HepG2 (cell line): Measurements from ENCODE around the gene VPS18. TPM values are rescaled to one million over a fixed set of nuclear protein-coding genes. Genes with fewer than 3 reads are reported as not detected.
A peak's percentile ranks its signal among the peaks of the same experiment; 100 is the strongest.

Experiments used
- CEBPG ChIP-seq: IDR thresholded peaks from 2 replicates; pipeline ENCODE4 v1.6.1; 2016
- GABPB1 ChIP-seq: IDR thresholded peaks from 2 replicates; pipeline ENCODE4 v1.6.1; 2016; ENCODE audit warnings: mild to moderate bottlenecking, missing genetic modification reagents, moderate library complexity, missing compliant biosample characterization
- HNF1B ChIP-seq: sonication (generic); formaldehyde crosslinking; IDR thresholded peaks from 2 replicates; pipeline ENCODE4 v1.5.1; 2020; ENCODE audit warnings: mild to moderate bottlenecking, moderate library complexity, missing genetic modification reagents
- HOXD1 ChIP-seq: sonication (generic); formaldehyde crosslinking; IDR thresholded peaks from 2 replicates; pipeline ENCODE4 v1.5.0; 2020; ENCODE audit warnings: missing genetic modification reagents
- MAZ ChIP-seq, 2 experiments: sonication (generic) in 1 of 2; formaldehyde crosslinking in 1 of 2; IDR thresholded peaks; 2 replicates each; pipeline versions ENCODE4 v1.5.0 to v1.6.1; 2012 to 2020; ENCODE audit warnings: low read depth in 2 of 2, mild to moderate bottlenecking in 2 of 2, borderline replicate concordance in 1 of 2, improper control_type of control experiment in 1 of 2, low read length in 1 of 2, missing genetic modification reagents in 1 of 2, moderate library complexity in 1 of 2
- MXD4 ChIP-seq: IDR thresholded peaks from 2 replicates; pipeline ENCODE4 v1.6.1; 2016; ENCODE audit warnings: mild to moderate bottlenecking, missing biosample characterization, missing genetic modification reagents
- MYPOP ChIP-seq: sonication (generic); formaldehyde crosslinking; IDR thresholded peaks from 2 replicates; pipeline ENCODE4 v1.8.1; 2023; ENCODE audit warnings: mild to moderate bottlenecking, moderate library complexity, missing genetic modification reagents
- NR3C1 ChIP-seq: sonication (generic); formaldehyde crosslinking; IDR thresholded peaks from 2 replicates; pipeline ENCODE4 v1.4.0; 2020; ENCODE audit warnings: missing genetic modification reagents
- STAG1 ChIP-seq: sonication (generic); formaldehyde crosslinking; IDR thresholded peaks from 2 replicates; pipeline ENCODE4 v1.4.0; 2020; ENCODE audit warnings: missing genetic modification reagents
- TCF7L2 ChIP-seq: IDR thresholded peaks from 2 replicates; pipeline ENCODE4 v1.6.1; 2011; ENCODE audit warnings: mild to moderate bottlenecking, low read depth, low read length, moderate library complexity
- TFAP4 ChIP-seq: sonication (generic); IDR thresholded peaks from 2 replicates; pipeline ENCODE4 v1.6.1; 2016; ENCODE audit warnings: low read depth, borderline replicate concordance
- THRA ChIP-seq: sonication (generic); formaldehyde crosslinking; IDR thresholded peaks from 2 replicates; pipeline ENCODE4 v1.4.0; 2020; ENCODE audit warnings: missing genetic modification reagents, borderline replicate concordance
- ZBTB25 ChIP-seq: IDR thresholded peaks from 2 replicates; pipeline ENCODE4 v1.6.1; 2018; ENCODE audit warnings: missing genetic modification reagents
- ZBTB34 ChIP-seq: sonication (generic); formaldehyde crosslinking; IDR thresholded peaks from 2 replicates; pipeline ENCODE4 v1.8.0; 2022; ENCODE audit warnings: mild to moderate bottlenecking, missing genetic modification reagents
- ZEB1 ChIP-seq: IDR thresholded peaks from 2 replicates; pipeline ENCODE4 v1.6.1; 2012; ENCODE audit warnings: mild to moderate bottlenecking, low read depth, inconsistent platforms; ENCODE audit not compliant: insufficient replicate concordance
- ZFP36L2 ChIP-seq: sonication (generic); formaldehyde crosslinking; IDR thresholded peaks from 2 replicates; pipeline ENCODE4 v1.4.0; 2020; ENCODE audit warnings: missing genetic modification reagents
- ZMAT3 ChIP-seq: sonication (generic); formaldehyde crosslinking; conservative IDR thresholded peaks from 2 replicates; pipeline ENCODE4 v1.7.0; 2021; ENCODE audit warnings: missing genetic modification reagents
- ZMYM4 ChIP-seq: sonication (generic); formaldehyde crosslinking; IDR thresholded peaks from 2 replicates; pipeline ENCODE4 v1.8.1; 2023; ENCODE audit warnings: mild to moderate bottlenecking, missing genetic modification reagents
- ZNF225 ChIP-seq: sonication (generic); formaldehyde crosslinking; IDR thresholded peaks from 2 replicates; pipeline ENCODE4 v1.4.0; 2020; ENCODE audit warnings: mild to moderate bottlenecking, missing genetic modification reagents
- ZNF550 ChIP-seq: sonication (generic); formaldehyde crosslinking; IDR thresholded peaks from 2 replicates; pipeline ENCODE4 v1.4.0; 2020; ENCODE audit warnings: mild to moderate bottlenecking, missing genetic modification reagents, borderline replicate concordance
- ZNF841 ChIP-seq: sonication (generic); formaldehyde crosslinking; IDR thresholded peaks from 2 replicates; pipeline ENCODE4 v1.8.1; 2023; ENCODE audit warnings: missing genetic modification reagents, borderline replicate concordance
- ZSCAN25 ChIP-seq: sonication (generic); formaldehyde crosslinking; IDR thresholded peaks from 2 replicates; pipeline ENCODE4 v1.8.0; 2022; ENCODE audit warnings: mild to moderate bottlenecking, missing genetic modification reagents
- polyA plus RNA-seq, 8 experiments: library from polyadenylated mRNA; depleted of rRNA in 3 of 8; stranded (reverse) in 7 of 8; unstranded in 1 of 8; fragments of >200 nt; fragmentation: Illumina TruSeq in 4 of 8; extraction: Trizol in 4 of 8; gene quantifications; 2 replicates each; pipeline versions ENCODE4 v1.2.1 to v1.2.3, GENCODE V29; 2011 to 2016; ENCODE audit warnings: low read depth in 4 of 8, missing spikeins in 1 of 8, mixed read lengths in 1 of 8; ENCODE audit not compliant: insufficient read depth in 1 of 8
- total RNA-seq, 5 experiments: library from RNA; depleted of rRNA; stranded (reverse); fragments of >200 nt; fragmentation: Illumina TruSeq; extraction: Trizol; gene quantifications; 2 replicates each; pipeline ENCODE4 v1.2.3, GENCODE V29; 2016; ENCODE audit warnings: low read depth in 1 of 5

Gene VPS18
- total and polyA plus RNA-seq, 2 of the 13 experiments (the other 11 are each of a cell fraction or from before 2014, with no cell fraction given): 5.8 to 17.0 TPM

GRCh38 chr15:40859206-40859851 is 34.9 kb upstream of the VPS18 start (continued):
- TF ChIP-seq TFAP4: peak; percentile 54; the same call in 1 of the 2 replicates
- TF ChIP-seq ZNF225 (CRISPR knock-in tag): no peak
- no peak; the same call in 1 of the 2 replicates for TF ChIP-seq THRA (CRISPR knock-in tag)
- peak; percentile 8; the same call in 1 of the 2 replicates for TF ChIP-seq CEBPG
- no peak for TF ChIP-seq ZBTB34 (CRISPR knock-in tag)
- peak; percentile 23; the same call in 1 of the 2 replicates for TF ChIP-seq GABPB1 (CRISPR knock-in tag)
- no peak for TF ChIP-seq MYPOP (CRISPR knock-in tag)
- TF ChIP-seq ZNF550 (CRISPR knock-in tag): no peak
- no peak for TF ChIP-seq NR3C1
- TF ChIP-seq STAG1 (CRISPR knock-in tag): peak; percentile 60
- TF ChIP-seq MAZ (IDR thresholded peaks at IDR 0.05; ENCODE audit: borderline replicate concordance, low read depth, low read length): no peak
- TF ChIP-seq MAZ (CRISPR knock-in tag; IDR thresholded peaks at IDR 0.05; ENCODE audit: low read depth): no peak; the same call in 1 of the 2 replicates
- TF ChIP-seq HOXD1 (CRISPR knock-in tag): no peak
- peak; percentile 24; the same call in 1 of the 2 replicates for TF ChIP-seq MXD4
- 0 out of 2 replicates have a peak, but pooled peaks have one; percentile 59 for TF ChIP-seq ZMAT3
- TF ChIP-seq HNF1B (CRISPR knock-in tag): 0 out of 2 replicates have a peak, but pooled peaks have one; percentile 14
- no peak for TF ChIP-seq ZNF841 (CRISPR knock-in tag)
- TF ChIP-seq ZFP36L2: no peak
- TF ChIP-seq ZMYM4 (CRISPR knock-in tag): peak; percentile 46; the same call in 1 of the 2 replicates
- no peak for TF ChIP-seq TCF7L2
- TF ChIP-seq ZSCAN25: peak; percentile 77; the same call in 1 of the 2 replicates
- TF ChIP-seq ZBTB25 (CRISPR knock-in tag): peak; percentile 39; the same call in 1 of the 2 replicates
- peak; percentile 64 for TF ChIP-seq ZEB1
